H4 (cell line): ENCODE results near the gene ACP2. TPM values are rescaled to one million over a fixed set of nuclear protein-coding genes. Genes with fewer than 3 reads are reported as not detected.
"Not testable (repeated sequence)": the region's sequence is repeated elsewhere in the genome, so short reads cannot be mapped to it uniquely, and the experiment has no call there.

ENCODE experiments used
- DNase-seq: peaks from one replicate; pipeline ENCODE4 v3.0.0-alpha.2; 2015; ENCODE audit warnings: low spot score
- total RNA-seq: library from RNA; depleted of rRNA; stranded (reverse); fragments of >200 nt; shearing (Covaris generic); gene quantifications from 2 replicates; pipeline ENCODE4 v1.2.3, GENCODE V29; 2014

ACP2 gene
- total RNA-seq, 1 experiment from 2014 or later: 24.0 TPM

- no peak for DNase-seq
These were observed 6.7 kb downstream of the ACP2 start for GRCh38 chr11:47241841-47242301.

- no peak for DNase-seq
These were observed 8.8 kb downstream of the ACP2 start for GRCh38 chr11:47239852-47240251.

GRCh38 chr11:47236482-47236881 is 12.1 kb downstream of the ACP2 start:
- no peak for DNase-seq

- no peak for DNase-seq
These were observed 13.5 kb downstream of the ACP2 start for GRCh38 chr11:47235163-47235562.

- DNase-seq: no peak
These were observed 13.9 kb downstream of the ACP2 start for GRCh38 chr11:47234669-47235100.

GRCh38 chr11:47233989-47234668 is 14.5 kb downstream of the ACP2 start:
- DNase-seq: no peak

- DNase-seq: no peak
These were observed 15.6 kb downstream of the ACP2 start for GRCh38 chr11:47233051-47233450.

GRCh38 chr11:47229161-47229560 is 19.5 kb downstream of the ACP2 start:
- DNase-seq: no peak

- no peak for DNase-seq
These were observed 22.8 kb downstream of the ACP2 start for GRCh38 chr11:47225552-47226400.

GRCh38 chr11:47222696-47223095 is 25.9 kb downstream of the ACP2 start:
- DNase-seq: no peak

- no peak for DNase-seq
These were observed 28.2 kb downstream of the ACP2 start for GRCh38 chr11:47220401-47220821.

- peak; percentile 65 for DNase-seq
These were observed 32.4 kb downstream of the ACP2 start for GRCh38 chr11:47216121-47216798.

GRCh38 chr11:47215366-47215910 is 33.2 kb downstream of the ACP2 start:
- no peak for DNase-seq

- DNase-seq: peak; percentile 86
These were observed 34.6 kb downstream of the ACP2 start for GRCh38 chr11:47213950-47214565.

GRCh38 chr11:47212938-47213337 is 35.7 kb downstream of the ACP2 start:
- DNase-seq: no peak

GRCh38 chr11:47208628-47209027 is 40.0 kb downstream of the ACP2 start:
- DNase-seq: no peak

- DNase-seq: not testable (repeated sequence)
These were observed 40.5 kb downstream of the ACP2 start for GRCh38 chr11:47208008-47208552.

- no peak for DNase-seq
These were observed 41.2 kb downstream of the ACP2 start for GRCh38 chr11:47207459-47207858.

GRCh38 chr11:47206577-47206976 is 42.0 kb downstream of the ACP2 start:
- DNase-seq: not testable (repeated sequence)

- no peak for DNase-seq
These were observed 44.0 kb downstream of the ACP2 start for GRCh38 chr11:47204637-47204989.

GRCh38 chr11:47202576-47202975 is 46.0 kb downstream of the ACP2 start:
- DNase-seq: no peak
